AG09319 (cell line): ENCODE results near the gene LRIG2.

ENCODE experiments used
- DNase-seq: peaks from one replicate; pipeline ENCODE4 v3.0.0-alpha.2; 2010; ENCODE audit warnings: low read depth; ENCODE audit errors: extremely low read depth
- TF ChIP-seq, protein P1 (sequence below): IDR thresholded peaks from 2 replicates; pipeline ENCODE4 v1.5.1; 2011; ENCODE audit warnings: low read depth, mild to moderate bottlenecking, inconsistent platforms, low read length, moderate library complexity

LRIG2 gene

DNA sequence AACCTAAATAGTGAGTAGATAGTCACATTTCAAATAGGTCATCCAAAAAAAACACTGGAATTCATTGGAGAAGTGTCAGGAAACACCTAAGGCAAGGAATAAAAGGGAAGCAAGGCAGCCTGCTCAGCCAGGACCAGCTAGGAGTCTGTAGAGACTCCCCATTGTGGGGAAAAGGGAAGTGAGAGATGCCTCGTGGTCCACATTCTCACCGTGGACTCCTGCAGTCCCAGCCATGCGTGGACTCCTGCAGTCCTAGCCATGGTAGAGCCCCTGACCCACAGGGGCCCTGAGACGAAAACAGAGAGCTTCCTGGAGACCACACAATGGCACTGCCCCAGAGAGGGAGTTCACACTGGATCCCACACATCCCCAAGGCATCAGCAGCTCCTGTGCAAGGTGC is 97.5 kb downstream of the LRIG2 start:
- TF ChIP-seq, protein P1, sequence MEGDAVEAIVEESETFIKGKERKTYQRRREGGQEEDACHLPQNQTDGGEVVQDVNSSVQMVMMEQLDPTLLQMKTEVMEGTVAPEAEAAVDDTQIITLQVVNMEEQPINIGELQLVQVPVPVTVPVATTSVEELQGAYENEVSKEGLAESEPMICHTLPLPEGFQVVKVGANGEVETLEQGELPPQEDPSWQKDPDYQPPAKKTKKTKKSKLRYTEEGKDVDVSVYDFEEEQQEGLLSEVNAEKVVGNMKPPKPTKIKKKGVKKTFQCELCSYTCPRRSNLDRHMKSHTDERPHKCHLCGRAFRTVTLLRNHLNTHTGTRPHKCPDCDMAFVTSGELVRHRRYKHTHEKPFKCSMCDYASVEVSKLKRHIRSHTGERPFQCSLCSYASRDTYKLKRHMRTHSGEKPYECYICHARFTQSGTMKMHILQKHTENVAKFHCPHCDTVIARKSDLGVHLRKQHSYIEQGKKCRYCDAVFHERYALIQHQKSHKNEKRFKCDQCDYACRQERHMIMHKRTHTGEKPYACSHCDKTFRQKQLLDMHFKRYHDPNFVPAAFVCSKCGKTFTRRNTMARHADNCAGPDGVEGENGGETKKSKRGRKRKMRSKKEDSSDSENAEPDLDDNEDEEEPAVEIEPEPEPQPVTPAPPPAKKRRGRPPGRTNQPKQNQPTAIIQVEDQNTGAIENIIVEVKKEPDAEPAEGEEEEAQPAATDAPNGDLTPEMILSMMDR: no peak
- no peak for DNase-seq

DNA sequence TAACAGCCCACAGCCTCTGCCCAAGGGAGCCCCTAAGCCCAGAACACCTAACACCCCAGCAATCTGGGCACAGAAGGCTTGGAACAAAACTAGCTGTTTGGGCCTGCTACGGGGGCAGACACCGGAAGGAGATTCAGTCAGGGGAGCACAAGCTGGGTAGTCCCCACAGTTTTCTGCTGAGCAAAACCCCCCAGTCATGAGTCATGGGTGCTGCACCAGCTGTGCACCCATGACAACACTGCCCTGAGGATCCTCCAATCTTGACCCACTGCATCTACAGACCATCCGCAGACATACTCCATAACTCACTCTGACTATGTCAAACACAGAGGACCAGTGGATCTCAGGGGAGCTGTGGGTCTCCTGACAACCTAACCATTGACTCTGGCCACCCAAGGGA is 105.1 kb downstream of the LRIG2 start:
- no peak for DNase-seq
- TF ChIP-seq, protein P1: no peak

DNA sequence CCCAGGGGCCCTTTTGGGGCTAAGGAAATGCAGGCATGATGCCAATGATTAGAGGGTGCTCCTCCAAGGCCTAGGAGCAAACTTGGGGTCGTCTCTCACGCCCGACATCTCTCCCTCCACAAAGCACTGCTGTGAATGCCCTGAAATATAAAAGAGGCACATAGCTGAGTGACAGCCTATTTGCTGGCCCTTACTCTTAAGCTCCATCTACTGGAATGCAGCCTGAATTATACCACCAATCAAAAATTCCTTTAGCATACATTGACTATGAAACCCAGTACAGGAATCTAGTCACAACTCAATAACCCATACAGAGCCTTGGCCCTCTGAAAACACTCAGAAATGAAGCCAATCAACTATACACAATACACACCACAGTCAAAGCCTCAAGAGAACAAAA is 105.5 kb downstream of the LRIG2 start:
- TF ChIP-seq, protein P1: 0 out of 2 replicates have a peak, but pooled peaks have one; percentile 9

More for the DNA sequence above, 105.5 kb downstream of the LRIG2 start:
- no peak for DNase-seq
